ENCODE measurements around the gene TNFRSF13B.
"Not testable (repeated sequence)": the region's sequence is repeated elsewhere in the genome, so short reads cannot be mapped to it uniquely, and the experiment has no call there.

Gene TNFRSF13B

DNA sequence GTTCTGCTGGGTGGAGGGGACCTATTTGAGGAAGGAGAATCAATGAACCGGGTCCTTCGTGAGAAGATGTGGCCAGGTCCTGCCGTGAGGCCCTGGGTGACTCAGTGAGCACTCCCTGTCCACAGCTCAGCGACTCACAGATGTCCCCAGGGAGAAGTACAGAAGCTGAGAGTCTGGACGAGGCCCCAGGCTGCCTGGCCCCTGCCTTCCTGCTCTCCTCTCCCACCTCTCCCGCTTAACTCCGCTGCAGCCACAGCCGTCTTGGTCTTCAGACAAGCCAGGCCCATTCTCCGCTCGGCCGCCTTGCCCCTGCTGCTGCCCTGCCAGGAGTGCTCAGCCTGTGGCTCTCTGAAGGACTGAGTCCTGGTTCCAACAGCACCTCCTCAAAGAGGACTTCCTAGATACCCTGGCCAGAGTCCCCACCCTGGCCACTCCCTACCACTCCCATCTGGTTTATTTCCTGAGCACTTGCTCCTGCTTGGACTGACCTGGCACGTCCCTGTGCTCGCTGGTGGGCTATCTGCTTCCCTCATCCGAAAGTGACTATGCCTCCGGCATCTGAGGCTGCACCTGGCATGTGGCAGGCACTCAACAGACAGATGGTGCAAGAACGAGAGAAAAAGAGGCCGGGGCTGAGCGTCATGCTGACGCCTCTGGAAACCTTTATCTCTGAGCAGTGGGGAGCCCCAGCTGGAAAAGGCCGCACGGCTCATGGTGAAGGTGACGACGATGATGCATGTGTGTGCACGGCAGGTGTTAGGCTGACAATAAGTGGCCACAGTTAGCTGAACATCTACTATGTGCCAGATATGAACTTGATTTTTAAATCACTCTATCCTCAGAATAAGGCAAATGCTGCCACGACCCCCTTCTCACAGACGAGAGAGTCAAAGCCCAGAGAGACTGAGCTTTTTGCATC is 9.2 kb upstream of the TNFRSF13B start:
- no peak for DNase-seq

DNA sequence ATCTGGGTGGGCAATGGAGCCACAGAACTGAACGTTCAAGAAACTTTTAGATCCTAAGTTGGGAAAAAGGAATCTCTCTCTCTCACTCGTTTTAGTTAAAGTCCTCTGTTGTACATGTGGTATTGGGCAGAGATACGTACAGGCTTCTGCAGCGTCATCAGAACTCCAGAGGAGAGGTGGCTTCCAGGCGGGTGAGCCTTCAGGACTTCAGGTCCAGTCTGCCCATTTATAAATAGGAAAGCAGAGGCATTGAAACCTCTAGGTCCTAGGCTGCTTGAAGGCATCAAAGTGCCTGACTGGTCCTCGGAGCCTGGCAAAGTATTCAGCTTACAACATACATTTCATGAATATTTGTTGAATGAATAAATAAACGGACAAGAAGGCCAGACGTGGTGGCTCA is 8.1 kb upstream of the TNFRSF13B start:
- DNase-seq, result no peak

DNA sequence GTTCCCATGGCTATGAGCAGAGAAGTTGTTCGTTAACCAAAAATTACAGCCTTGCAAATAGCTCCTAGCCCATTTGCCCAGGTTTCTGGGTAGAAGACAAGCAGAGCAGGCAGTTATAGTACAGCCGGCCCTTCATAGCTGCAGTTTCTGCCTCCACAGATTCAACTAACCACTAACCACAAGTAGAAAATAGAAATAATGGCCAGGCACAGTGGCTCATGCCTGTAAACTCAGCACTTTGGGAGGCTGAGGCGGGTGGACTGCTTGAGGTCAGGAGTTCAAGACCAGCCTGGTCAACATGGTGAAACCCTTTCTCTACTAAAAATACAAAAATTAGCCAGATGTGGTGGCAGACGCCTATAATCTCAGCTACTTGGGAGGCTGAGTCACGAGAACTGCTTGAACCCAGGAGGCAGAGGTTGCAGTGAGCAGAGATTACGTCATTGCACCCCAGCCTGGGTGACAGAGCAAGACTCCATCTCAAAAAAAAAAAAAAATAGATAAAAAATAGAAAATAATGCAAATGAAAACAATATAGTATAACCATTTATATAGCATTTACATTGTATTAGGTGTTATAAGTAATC is 7.4 kb upstream of the TNFRSF13B start:
- DNase-seq, result not testable (repeated sequence)

DNA sequence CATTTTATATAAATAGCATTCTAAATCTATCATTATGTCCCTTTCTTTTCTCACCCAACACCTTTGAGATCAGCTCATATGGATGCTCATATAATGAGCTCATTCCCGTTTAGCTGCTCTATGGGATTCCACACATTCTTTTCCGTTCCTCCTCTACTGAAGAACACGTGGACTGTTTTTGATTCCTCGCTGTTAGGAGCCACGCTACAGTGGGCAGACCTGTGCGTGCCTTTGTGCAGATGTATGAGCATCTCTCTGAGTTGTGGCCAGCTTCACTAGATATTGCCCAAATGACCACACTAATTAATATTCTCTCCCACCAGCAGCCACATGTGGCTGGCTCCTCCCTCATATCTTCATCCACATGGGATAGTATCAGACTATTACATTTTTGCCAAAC is 6.0 kb upstream of the TNFRSF13B start:
- no peak for DNase-seq

DNA sequence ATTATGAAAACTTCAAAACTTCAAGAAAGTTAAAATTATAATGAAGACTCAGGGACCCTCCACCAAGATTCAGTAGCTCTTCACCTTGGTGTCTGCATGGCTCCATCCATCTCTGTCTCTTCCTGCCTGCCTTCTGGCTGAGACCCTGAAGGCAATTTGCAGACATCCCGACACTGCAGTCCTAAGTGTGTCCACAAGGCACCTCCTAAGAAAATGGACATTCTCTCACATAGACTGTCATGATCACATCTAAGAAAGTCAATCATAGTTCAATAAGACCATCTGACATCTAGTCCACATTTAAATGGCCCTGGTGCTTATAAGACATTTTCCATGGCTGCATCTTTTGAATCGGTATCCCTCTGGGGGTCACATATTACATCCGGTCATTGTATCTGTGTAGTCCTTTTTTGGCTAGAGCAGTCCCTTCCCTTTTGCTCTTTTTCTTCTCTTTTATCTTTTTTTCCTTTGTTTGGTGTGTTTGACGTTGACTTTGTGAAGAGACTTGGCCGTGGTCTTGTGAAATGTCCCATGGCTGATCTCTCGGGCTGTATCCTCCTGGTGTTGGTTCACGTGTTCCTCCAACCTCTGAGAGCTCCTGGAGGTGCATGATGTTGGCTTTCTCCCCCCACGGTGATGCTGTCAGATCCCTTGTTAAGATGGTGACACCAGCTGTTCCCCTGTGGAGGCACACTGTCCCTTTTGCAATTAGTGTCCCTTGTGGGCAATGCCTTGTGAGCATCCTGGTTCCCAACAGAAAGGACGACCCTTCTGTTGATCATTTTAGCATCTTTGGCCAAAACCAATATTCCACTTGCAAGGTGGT is 5.0 kb upstream of the TNFRSF13B start:
- DNase-seq, result no peak

DNA sequence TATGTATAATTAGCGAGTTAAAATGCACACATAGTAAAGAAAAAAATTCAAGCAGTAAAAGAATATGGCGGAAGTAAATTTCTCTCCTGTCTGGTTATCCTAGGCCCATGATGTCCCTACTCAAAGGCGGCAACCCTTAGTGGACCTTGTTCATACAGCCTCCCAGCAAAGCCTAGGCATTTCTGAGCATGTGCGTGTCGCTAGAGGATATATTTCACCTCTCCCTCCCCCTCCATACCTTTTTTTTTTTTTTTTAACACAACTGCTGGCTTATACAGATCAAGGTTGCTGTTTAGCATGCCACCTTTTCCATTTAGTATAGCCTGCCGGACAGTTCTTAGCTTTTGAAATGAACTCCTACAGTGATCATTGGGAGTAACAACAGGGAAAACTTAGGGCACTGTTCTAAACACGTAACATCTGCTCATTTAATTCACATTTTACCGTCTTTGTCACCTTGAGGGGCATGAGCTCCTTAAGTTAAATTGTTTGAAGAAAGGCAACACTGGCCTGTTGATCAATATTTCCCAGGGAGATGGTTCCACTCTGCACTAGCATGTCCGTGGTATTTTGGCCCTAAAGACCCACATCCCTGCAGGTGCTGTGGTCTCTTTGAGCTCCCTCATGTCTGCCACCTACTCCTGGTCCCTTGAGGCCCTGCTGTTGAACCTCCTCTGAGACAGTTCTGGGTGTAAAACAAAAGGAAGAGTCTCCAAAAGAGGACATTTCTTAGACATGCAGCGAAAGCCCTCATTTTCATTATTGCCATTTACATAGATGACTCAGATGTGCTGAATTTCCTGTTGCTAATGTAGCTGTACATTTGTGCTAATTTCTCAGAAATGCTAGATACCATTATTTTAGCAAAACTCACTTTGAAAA is 4.1 kb upstream of the TNFRSF13B start:
- DNase-seq, result no peak

DNA sequence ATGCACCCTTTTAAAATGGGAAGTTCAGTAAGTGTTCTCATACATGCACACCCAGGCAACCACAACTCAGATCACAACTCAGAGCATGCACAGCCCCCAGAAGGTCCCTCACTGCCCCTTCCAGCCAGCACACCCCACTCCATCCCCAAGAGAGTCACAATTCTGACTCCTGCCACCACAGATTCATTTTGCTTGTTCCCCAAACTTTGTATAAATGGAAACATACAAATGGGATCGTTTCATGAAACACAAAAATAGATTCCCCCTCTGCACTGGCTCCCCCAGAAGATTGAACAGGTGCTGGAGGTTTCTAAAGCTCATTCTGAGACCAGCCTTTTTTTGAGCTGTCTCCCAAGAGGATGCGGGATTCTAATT is 3.3 kb upstream of the TNFRSF13B start:
- DNase-seq, result no peak

DNA sequence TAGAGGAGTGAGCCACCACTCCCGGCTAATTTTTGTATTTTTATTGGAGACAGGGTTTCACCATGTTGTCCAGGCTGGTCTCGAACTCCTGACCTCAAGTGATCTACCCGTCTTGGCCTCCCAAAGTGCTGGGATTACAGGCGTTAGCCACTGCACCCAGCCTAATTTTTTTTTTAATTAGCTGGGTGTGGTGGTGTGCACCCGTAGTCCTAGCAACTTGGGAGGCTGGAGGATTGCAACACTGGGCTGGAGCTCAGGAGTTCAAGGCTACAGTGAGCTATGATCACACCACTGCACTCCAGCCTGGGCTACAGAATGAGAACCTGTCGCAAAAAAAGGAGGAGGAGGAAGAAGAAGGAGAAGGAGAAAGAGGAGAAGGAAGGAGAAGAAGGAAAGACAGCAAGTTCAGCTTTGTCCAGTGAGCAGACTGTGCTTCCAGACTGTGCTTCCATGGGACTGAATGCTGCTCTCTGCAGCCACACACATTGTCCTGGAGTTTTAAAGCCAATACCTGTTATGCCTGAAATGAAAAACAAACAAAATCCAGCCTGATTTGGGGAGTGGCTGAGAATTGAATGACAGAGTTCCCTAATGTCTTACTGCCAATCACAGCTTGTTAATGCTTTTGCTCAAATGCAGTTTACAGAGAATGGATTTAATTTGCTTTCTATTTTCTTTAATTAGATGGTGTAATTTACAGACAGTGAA is 2.8 kb upstream of the TNFRSF13B start:
- DNase-seq, result no peak

DNA sequence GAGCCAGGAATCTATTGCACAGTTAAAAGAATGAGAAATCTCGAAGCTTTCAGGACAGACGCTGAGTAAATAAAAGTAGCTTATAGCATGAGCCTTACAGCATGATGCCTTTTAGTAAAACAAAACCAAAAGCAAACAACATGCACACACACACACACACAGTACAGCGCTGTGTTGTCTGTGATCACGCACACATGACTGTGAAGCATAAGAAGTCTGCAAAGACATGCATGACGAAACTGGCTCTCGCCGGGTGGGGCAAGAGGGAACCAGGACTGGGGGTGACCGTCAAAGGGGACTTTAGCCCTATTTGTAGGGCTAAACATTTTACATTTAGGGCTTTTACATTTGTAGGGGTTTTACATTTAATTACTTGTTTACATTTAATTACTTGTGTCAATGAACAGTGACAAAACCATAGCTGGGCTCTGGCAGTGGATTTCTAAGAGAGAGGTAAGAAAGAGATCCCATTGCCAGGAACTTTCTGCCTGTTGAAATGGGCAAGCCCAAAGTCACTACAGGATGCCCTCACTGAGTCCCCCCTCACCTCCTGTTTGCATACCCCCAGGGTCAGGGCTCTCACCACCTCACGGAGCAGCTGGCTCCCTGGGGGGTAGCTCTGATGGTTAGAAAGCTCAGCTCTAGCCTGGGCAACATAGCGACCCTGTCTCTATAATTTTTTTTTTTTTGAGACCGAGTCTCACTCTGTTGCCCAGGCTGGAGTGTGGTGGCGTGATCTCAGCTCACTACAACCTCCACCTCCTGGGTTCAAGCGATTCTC is 2.0 kb upstream of the TNFRSF13B start:
- DNase-seq, result no peak

DNA sequence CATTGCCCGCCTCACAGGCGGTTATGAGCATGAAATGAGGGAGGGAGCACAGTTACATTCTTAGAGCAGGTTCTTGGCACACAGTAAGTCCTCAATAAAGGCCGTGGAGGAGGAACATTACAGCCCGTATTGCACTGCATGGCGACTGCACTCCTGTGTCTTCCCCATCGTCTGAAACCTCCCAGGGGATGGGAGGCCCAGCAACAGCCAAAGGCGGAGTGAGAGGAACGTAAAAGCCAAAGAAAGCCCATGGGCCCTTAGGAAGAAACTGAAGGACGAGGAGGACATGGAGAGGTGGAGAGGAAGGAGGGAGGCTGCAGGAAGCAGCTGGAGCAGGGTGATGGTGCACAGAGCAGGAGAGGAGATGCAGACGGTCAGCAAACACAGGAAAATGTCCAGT is 1.1 kb upstream of the TNFRSF13B start:
- DNase-seq, result not testable (repeated sequence)

DNA sequence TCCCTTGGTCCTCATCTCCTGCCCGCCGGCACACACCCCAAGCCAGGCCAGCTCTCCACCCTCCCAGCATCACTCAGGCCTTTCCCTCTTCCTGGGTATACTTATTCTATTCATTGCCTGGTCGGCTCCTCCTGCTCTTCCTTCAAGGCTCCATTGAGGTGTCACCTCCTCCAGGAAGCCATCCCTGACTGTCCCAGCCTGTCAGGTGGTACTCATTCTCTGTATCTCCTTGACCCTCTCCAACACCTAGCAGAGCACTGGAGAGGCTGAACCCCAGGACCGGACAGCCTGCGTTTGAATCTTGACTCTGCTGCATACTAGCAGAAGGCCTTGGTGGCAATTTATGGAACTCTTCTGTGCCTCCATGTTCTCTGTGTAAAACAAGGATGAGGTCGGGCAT is 428 bp upstream of the TNFRSF13B start:
- DNase-seq, result no peak

DNA sequence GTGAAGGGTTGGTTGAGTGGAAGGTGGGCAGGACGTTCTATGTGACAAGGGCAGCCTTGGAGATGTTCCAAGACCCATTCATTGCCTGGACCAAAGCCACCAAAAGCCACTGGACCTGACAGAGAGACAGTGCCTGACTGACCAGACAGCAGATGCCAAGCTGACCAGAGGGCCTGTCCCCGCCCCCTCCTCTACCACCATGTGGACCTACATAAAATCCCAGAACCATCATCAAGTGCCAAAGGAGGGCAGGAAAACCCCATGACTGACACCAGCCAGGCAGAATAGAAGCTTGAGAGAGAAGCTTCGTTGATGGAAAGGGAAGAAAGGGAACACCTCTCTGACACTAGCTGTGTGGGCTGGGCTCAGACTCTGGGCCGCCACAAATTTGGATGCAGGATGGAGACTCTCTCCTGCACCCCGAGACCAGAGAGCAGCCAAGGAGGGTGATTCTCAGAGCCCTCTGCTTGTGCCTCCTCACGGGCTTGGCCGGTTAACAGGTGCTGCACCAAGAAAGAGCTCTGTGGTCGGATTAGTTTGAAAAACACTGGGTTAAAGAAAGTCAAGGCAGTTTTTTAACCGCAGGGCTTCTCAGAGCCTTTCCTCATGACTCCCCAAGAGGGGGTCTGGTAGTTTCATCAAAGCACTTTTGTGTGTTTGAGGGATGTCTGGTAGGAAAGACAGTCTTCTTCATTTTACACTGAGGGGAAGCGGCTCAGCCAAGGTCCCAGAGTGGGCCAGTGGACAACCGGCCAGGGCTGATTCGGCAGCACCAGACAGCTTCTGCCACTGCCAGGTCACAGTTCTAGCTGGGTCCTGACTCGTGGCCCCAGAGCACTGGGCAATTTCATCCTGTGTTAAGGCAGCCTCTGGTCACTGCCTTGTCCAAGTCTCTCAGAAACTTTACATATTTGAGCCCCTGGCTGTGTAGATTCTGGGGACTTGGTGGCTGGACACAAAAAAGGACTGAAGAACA is 1.7 kb downstream of the TNFRSF13B start:
- DNase-seq, result no peak

DNA sequence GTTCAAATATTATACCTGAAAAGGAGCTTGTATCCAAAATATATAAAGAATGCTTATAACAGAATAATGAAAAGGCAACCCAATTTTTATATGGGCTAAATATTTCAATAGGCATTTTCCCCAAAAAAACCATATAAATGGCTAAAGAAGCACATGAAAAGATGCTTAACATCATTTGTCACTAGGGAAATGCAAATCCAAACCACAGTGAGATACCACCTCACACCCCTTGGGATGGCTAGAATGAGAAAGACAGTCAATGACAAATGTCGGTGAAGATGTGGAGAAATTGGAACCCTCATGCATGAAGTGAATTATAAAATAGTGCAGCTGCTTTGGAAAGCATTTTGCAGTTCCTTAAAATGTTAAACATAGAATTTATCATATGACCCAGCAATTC is 3.1 kb downstream of the TNFRSF13B start:
- DNase-seq, result no peak

DNA sequence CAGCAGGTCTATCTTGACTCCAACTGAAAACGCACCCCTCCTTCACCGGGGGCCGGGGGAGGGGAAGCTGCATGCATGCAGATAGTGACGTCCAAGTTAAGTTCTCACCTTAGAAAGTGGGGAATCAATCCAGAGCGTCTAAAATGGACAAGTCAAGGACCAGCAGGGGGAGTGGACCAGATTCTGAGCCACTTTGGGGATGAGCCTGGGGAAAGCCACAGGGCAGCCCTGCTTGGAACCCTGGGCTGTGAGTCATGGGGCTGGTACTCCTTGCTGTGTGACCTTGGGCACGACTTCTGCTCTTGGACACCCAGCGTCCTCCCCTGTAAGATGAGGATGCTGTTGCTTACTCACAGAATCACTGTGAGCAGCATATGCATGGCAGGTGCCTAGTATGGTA is 9.1 kb downstream of the TNFRSF13B start:
- no peak for DNase-seq

DNA sequence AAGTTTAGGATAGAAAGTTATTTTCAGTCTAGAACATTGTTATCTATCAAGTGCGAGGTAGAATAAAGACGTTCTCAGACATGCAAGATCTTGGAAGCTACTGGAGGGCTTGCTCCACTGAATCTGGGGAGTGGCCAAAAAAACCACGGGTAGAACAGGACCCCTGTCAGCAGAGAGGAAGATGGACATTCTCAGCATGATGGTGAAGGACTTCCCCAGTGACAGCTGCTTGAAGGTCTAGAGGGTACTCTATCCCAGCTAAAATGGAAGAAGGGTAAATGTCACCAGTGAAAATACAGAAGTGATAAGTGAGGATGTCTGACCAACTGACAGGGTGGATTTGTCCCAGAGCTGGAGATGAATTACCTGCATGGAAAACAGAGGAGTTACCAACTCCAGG is 10.1 kb downstream of the TNFRSF13B start:
- DNase-seq, result no peak

DNA sequence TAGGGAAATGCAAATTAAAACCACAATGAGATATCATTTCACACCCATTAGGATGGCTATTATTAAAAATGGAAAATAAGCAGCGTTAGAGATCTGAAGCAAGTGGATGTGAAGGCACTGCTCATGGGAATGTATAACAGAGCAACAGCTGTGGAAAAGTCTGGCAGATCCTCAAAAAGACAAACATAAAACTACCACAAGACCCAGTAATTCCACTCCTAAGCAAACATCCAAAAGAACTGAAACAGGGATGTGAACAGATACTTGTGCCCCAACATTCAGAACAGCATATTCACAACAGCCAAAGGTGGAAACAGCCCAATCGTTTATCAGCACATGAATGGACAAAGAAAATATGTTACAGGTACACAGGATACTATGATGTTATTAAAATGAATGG is 10.9 kb downstream of the TNFRSF13B start:
- DNase-seq, result not testable (repeated sequence)

DNA sequence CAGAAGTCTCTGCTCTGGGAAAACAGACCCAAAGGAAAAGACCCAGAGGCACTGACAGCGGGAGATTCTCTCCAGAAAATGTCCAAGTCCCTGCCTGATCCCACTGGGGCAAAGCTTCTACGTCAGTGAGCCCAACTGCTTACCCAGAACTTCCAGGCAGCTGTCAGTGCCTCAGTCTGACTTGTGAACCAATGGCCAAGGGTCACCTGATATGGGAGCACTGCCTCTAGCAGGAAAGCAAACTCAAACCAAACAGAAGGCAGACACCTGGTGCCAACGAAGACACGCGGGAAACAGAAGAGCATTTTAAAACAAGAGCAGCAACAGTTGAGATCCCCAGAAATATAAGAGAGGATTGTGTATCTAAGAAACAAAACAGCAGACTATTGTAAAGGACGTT is 16.9 kb downstream of the TNFRSF13B start:
- not testable (repeated sequence) for DNase-seq

DNA sequence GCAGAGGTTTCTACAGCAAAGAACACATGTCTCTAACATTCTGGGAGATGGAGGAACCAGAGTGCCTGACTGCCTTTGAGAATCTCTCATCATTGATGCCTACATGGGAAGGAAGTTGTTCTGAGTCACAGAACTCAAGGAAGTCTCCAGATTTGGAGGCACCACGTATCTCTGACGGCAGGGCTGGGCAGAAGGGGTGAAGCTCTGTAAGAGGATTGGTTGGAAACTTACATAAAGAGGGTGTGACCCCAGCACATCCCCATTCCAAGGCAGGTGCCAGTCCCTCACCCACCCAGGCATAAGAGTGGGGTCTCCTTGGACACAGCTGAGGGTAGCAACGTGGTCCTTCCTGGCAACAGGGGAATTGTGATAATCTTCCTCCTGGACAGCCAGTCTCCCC is 17.4 kb downstream of the TNFRSF13B start:
- DNase-seq, result no peak

DNA sequence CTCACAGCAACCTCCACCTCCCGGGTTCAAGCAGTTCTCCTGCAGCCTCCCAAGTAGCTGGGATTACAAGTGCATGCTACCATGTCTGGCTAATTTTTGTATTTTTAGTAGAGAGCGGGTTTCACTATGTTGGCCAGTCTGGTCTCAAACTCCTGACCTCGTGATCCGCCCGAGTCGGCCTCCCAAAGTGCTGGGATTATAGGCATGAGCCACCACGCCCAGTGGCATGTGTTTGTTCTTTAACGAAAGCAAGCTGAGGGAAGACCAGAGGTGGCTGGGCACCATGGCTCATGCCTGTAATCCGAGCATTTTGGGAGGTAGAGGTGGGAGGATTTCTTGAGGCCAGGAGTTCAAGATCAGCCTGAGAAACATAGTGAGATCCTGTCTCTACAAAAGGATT is 18.1 kb downstream of the TNFRSF13B start:
- DNase-seq, result no peak

DNA sequence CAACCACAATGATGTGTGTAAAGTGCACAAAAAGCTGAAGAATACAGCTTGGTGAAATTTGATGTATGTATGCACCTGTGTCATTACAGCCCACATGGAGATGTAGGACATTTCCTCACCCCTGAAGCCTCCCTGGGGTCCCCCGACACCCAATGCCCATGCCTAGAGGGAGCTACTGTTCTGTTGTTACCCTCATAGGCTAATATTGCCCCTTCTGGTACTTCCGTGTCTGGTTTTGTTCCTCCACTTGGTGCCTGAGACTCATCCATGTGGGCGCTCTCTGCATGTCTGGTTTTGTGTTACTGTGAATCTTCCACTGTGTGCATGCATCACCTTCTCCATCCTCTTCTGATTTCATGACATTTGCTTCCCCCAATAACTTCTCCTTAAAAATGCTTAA is 18.6 kb downstream of the TNFRSF13B start:
- no peak for DNase-seq
